COR-L47 (cell line): Measurements from ENCODE around the gene TEKT3.

ENCODE experiments used
- DNase-seq: peaks from one replicate; lab custom pipeline; 2025; lab: John Stamatoyannopoulos, UW

TEKT3 gene

GRCh38 chr17:15350777-15351477 lies 9.5 kb upstream of the TEKT3 start:
- DNase-seq = no peak

GRCh38 chr17:15349119-15349518 lies 7.7 kb upstream of the TEKT3 start:
- no peak for DNase-seq

DNA sequence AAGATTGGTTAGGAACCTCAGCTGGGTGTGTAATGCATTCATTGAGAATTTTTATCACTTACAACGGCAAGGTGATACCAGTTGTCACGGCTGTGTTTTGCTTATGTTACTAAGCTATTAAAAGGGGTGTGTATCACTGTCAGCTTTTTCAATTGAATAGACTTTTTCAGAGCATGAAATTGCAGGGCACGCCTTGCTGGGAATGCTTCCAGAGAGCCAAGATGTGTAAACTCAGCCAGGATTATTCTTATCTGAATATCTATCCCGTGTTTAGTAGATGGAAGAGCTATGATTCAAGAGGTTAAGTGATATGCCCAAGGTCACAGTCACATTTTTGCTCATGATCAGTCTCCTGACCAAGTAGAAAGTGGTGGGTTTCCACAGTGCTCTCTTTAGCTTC lies 6.6 kb upstream of the TEKT3 start:
- DNase-seq = no peak

DNA sequence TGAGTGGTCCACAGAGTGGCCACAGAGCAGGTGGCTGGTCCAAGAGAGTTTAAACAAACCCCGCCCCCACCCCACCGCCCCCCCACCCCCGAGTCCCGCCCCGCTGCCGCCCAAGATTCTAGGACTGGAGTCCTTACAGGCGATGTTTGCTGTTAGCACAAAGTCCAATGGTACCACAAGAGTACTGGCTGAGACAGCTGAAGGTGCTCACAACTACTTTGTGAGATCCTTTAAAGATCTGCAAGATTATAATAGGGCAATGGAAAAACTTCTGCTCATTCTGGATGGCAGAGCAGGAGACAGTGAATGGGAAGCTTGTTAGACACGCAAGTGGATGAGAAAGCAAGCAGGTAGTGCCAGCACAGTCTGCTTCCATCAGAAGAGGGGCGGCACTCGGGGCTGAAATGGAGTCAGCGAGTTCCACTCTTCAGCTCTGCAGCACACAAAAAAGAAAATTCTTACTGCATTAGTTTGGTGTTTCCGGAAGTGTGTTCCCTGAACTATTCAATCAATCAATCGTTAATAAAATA lies 4.7 kb upstream of the TEKT3 start:
- no peak for DNase-seq

DNA sequence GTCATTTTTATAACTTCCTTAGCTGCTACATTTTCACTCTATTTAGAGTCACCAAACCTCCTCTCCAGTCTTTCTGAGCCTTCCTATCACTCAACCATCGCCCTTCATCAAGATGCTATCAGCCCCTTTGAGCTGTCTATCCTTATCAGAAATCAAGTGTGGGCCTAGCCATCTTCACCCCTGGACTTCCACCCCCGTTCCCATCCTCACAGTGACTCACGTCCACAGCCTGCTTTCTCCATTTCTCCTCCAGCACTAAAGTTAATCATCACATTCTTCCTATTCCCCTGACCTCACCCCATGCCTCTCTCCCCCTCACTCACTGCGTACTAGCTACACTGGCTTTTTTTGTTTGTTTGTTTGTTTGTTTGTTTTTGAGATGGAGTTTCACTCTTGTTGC lies 2.4 kb upstream of the TEKT3 start:
- DNase-seq = no peak

GRCh38 chr17:15342460-15342859 lies 1.1 kb upstream of the TEKT3 start:
- DNase-seq = no peak

GRCh38 chr17:15341966-15342365 lies 569 bp upstream of the TEKT3 start:
- DNase-seq = no peak

DNA sequence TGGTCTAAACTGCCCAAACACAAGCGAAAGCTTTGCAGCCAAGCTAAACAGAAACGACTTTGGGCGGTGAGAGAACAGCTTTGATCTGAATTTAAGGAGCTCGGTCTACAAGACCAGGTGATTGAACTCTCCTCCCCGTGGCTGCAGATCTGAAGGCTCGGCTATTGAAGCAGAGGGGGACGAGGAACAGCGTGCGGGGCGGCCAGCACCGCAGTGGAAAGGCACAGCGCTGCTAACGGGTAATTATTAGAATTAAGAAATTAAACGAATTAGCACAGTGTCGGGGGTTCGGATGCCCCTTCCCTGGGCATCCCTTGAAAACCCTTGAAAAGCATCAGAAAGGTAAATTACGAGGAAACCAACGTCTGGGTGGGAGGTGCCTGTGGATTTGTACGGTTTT lies 431 bp downstream of the TEKT3 start:
- DNase-seq = no peak

DNA sequence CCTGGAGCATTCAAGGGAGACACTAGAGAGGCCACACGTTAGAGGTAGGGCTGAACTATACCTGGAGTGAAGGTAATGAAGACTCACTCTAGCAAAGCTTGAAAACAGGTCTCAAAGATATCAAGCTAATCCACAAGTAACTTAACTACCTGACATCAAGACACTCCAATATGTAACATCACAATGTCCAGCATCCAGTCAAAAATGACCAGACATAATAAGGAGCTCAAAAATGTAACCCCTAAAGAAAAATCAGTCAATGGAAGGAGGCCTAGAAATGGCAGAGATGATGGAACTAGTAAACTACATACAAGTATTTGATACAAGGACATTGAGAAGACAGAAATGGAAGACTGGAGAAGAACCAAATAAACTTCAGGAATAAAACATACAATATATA lies 6.0 kb downstream of the TEKT3 start:
- no peak for DNase-seq

DNA sequence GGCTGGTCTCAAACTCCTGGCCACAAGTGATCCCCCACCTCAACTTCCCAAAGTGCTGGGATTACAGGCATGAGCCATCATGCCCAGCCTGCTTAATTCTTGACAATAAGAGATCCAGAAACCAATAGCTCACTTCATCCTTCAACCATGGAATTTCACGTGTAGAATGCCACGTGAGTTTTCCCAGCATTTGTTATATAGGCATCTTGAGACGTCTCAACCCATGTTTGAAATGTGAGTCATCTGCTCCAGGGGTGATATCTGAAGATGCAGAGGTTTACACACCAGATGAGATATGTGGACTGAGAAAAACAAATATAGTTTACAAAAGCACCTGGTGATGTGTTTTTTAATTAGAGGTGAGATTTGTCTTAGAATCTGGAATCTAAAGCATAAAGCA lies 7.1 kb downstream of the TEKT3 start:
- DNase-seq = no peak

DNA sequence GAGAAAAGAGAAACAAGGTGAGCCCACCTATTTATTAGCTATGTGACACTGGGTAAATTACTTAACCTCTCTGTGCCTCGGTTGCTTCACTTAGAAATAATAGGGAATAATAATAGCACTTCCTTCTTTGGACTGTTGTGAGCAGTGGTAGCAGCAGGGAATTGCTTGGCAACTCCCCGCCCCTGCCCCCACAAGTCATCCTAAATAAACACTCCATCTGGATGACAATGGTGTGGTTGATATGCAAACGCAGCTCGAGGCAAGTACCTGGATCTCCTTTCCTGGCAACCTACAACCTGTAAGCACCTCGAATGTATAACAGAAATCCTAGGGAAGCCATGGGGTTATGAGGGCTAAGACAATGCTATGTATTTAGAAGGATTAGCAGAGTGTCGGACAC lies 9.1 kb downstream of the TEKT3 start:
- DNase-seq = no peak

GRCh38 chr17:15323131-15323530 lies 18.3 kb downstream of the TEKT3 start:
- DNase-seq = no peak

DNA sequence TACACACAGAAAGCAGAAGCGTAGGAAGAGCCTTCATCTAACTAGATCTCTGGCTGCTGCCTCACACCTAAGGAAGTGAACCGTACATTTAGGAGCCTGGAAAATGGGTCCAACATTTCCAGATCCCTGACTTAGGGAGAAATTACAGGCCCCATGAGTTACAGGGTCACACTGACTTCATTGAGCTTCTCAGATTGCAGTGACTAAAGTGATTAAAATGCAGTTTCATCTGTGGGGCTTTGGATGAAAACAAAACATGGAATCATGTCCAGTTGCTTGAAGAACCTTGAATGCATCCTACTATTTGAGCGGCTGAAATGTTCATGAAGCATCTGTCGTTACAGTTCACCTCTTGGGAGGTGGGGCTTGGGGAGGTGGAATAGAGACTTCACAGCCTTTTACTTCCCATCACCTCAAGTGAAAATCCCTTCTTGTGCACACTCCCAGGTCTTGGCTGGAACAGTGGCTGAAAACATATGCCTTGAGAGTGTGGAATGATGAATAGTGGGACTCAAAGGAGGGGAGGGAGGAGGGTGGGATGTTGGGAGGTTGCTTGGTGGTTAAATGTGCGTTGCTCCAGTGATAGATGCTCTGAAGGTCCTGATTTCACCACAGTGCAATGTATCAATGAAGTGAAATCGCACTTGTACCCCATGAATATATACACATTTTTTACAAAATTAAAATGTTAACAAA lies 19.7 kb downstream of the TEKT3 start:
- DNase-seq = no peak

DNA sequence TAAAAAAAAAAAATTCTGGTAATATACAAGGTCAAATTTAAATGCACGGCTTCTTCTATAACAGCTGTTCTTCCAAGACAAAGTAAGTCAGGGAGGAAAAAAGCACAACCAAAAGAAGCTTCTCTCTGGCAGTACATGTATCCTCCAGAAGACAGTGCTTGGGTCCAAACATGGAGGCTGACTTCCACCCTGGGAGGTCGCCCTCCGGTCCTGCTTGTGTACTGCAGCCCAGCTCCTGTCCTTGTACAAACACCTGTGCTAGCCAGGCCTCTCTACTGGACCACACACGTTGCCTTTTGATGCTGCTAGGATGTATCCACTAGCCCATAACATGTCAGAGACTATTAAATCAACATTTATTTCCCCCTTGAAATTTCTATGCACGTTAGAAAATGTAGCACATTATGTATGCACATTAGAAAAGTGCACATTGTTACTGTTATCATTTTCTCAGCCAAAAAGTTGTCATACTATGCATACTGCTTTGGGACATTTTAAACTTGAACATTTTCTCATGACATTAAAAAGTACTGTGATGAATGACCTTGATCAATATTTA lies 21.9 kb downstream of the TEKT3 start:
- no peak for DNase-seq

GRCh38 chr17:15311996-15312395 lies 29.4 kb downstream of the TEKT3 start:
- no peak for DNase-seq

GRCh38 chr17:15309793-15310192 lies 31.6 kb downstream of the TEKT3 start:
- no peak for DNase-seq

DNA sequence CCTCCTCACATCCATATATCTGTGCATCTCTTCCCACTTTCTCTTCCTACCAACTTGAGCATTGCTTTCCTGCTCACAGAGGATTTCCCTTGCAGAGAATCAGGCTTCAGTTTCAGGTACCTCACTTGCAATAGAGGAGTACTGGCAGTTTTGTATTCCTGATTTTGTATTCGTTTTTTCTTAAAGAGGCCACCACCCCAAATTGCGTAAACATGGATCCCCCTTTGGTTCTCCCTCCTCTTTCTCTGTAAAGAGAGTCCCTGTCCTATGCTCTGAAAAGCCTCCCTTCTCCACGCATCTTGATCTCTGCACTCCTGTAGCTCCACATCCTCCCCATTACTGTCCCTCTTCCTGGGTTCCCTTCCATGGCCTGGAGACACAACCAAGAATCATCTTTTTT lies 32.2 kb downstream of the TEKT3 start:
- no peak for DNase-seq

GRCh38 chr17:15308758-15309157 lies 32.6 kb downstream of the TEKT3 start:
- no peak for DNase-seq

DNA sequence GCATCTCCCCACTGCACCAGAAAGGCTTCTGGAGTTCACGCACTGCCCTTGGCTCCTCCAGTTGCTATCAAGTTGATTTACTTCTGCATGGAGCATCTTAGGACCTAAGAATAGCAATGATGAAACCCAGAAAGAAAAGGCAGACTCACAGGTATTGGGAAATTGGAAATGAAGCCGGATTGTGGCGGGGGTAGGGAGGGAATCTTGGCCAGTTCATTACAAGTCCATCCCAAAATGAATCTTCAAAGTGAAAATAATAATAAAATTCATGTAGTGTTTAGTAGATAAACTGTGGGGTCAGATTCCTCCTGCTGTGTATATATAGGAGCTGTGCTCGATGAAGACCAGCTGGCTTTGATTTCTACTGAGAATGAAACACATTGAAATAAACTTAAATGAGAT lies 33.7 kb downstream of the TEKT3 start:
- DNase-seq = no peak

DNA sequence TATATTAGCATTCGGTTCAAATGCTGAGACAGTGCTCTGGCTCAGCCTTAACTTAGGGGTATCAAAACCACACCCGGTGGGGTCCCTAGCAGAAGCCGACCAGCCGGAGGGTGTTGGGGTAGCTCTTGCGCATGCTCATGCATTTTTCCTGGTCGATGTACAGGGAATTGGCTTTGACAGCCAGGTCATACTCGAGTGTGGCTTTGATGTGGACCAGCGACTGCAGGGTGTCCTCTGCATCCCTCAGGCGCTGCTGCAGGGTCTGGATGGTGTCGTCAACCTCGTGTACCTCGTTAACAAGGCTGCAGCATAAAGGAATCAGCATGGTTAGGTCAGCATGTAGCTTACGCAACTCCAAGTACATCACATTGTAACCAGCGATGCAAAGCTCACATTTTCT lies 37.5 kb downstream of the TEKT3 start:
- DNase-seq = no peak

DNA sequence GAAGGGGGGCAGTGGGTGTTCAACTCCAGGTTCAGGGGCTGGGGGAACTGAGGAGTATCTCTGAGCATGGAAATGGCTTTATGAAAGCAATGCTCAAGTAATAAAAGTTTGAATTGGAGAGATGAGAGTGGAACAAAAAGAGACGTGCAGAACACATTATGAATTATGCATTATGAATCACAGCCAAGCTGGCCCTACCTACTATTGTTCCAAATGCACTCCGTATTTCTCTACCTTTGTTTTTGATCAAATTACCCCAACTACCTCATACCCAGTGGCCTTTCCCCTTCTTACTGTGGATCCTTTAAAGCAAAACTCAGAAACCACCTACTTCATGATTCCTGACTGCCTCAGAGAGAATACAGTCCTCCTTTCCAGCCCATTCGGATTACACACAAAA lies 38.1 kb downstream of the TEKT3 start:
- no peak for DNase-seq

DNA sequence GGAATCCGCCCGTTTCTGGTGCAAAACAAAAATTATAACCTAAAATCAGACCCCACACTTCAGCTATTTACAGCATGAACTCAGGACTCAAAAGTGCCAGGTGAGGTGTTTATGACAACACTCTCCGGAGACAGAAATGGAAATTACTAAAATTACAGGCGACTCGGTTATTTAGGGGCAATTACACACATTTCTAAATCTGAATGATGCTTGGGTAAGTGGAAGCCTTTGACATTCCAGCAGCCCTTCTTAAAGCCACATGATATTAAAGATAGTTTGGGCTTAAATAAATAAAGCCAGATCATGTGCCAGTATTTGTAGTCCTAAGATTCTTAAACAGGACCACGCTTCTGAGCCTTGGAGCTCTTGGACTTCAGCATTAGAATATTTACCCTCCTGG lies 39.6 kb downstream of the TEKT3 start:
- no peak for DNase-seq

DNA sequence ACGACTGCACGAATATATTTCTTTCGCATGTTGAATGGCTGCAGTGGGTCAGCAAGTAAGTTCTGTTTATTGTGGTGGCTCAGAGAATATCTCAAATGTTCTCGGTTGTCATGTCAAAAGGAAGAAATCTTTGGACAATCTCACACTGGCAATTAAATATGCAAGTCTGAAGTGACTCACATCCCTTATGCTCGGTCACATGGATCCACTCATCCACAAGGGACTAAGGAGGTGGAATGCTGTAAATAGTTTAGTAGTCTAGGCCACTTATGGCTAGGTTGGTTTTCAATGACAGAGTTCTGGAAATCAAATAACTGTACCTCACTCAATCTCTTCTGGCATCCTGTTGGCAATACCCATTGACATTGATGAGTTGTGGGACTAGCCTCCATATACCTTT lies 43.2 kb downstream of the TEKT3 start:
- no peak for DNase-seq
